A549 (cell line): Measurements from ENCODE around the gene LRRC8A.

ENCODE experiments used
- CTCF ChIP-seq: fragments of >200 bp; sonication (Bioruptor Twin); formaldehyde crosslinking; IDR thresholded peaks from 3 replicates; pipeline ENCODE4 v1.5.1; 2016
- ZFP36 ChIP-seq: fragments of 450-650 bp; IDR thresholded peaks from 2 replicates; pipeline ENCODE4 v1.6.1; 2014; ENCODE audit warnings: borderline replicate concordance; ENCODE audit not compliant: partially characterized antibody

- TF ChIP-seq CTCF (no peak), ZFP36 (no peak)
Measured at GRCh38 chr9:128838338-128838737, 43.6 kb upstream of the LRRC8A start.
